Ovary (tissue), 3 donors: ENCODE data around the gene LCE4A.

Experiments used
- CTCF ChIP-seq, 3 donors: fragments of 450-650 bp in 2 of 3; fragments of 200-600 bp in 1 of 3; IDR thresholded peaks; one replicate each; pipeline versions ENCODE4 v1.5.1 to v1.8.0; 2016 to 2022; ENCODE audit warnings: antibody characterized with exemption in 3 of 3, mild to moderate bottlenecking in 1 of 3
- EP300 ChIP-seq: sonication (generic); formaldehyde crosslinking; IDR thresholded peaks from one replicate; pipeline ENCODE4 v1.6.1; 2017; ENCODE audit warnings: antibody characterized with exemption
- POLR2A ChIP-seq: fragments of 450-650 bp; IDR thresholded peaks from one replicate; pipeline ENCODE4 v1.6.1; 2017; ENCODE audit warnings: antibody characterized with exemption, mild to moderate bottlenecking, moderate library complexity
- donor health status: DM: no; HTN: no; CAD: no.

GRCh38 chr1:152679459-152679858 is 28.5 kb upstream of the LCE4A start:
- TF ChIP-seq CTCF (IDR thresholded peaks at IDR 0.05) (no peak), POLR2A (no peak), EP300 (no peak)
